GM12801 (cell line): Measurements from ENCODE around the gene CD40LG.

Source experiments
- CTCF ChIP-seq: IDR thresholded peaks from one replicate; pipeline ENCODE4 v1.5.1; 2011; ENCODE audit warnings: control low read depth; ENCODE audit not compliant: insufficient read length; ENCODE audit errors: extremely low read depth

CD40LG gene

GRCh38 chrX:136652822-136653723 lies 5.1 kb downstream of the CD40LG start:
- TF ChIP-seq CTCF: no peak

DNA sequence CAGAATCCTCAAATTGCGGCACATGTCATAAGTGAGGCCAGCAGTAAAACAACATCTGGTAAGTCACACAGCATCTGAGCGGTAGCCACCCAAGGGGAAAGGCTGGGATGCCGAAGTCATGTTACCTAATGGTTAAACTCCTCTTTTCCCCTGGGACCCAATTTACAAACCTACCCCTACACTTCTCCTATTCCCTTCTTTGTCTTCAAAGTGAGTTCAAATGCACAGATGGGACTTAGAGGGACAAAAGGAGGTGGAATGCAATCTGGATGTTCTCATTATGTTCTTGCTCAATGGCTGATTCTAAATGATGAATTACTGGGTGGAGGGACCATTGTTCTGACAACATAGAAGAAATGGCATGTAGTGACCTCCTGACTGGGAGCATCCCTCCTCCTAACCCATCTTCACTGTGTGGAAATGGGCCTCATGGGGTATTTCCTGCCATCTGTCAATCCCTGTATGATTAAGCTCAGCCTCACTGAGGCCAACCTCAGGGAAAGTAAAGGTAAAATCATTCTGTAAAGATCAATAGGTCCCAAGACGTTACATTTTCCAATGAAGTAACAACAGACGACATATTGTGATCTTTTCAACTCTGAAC lies 8.5 kb downstream of the CD40LG start:
- no peak for TF ChIP-seq CTCF

- no peak for TF ChIP-seq CTCF
These were observed 10.2 kb downstream of the CD40LG start for GRCh38 chrX:136658151-136658550.

GRCh38 chrX:136659174-136659573 lies 11.2 kb downstream of the CD40LG start:
- TF ChIP-seq CTCF: no peak

DNA sequence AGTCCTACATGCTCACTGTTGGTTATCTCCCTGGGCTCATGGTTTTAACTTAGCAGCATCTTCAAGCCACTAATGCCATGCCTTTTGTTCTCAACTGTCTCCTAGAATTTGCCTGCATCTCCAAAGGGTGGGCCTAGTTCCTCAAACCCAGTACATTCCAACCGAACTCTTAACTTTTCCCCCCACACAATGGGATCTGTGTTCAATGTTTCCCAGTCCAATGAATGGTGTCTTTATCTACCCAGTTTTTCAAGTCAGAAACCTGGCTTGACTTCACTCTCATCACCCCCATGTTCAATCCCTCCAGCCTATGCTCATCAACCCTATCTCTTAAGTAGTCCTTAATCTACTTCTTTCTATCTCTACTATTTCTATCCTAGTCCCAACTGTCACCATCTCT lies 12.9 kb downstream of the CD40LG start:
- TF ChIP-seq CTCF: no peak

DNA sequence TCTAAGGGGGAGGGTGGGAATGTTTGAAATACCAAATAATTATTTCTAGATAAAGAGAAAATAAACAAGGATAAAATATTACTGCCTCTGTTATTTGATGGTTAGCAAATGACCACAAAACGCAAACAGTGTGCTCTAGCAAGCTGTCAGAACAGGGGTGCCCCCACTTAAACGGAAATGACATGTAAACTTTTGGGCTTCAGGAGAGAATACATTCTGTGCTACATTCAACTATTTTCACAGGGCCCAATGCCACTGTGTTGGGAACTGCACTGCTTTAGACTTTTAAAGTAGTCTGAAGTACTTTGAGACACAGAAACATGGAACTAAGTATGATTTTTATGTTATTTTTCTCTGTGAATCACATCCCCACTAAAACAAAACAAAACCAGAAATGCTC lies 14.1 kb downstream of the CD40LG start:
- TF ChIP-seq CTCF: no peak

GRCh38 chrX:136662976-136663375 lies 15.0 kb downstream of the CD40LG start:
- TF ChIP-seq CTCF: no peak
